Gastroesophageal sphincter (tissue), 4 donors: Measurements from ENCODE around the gene PSMD4. TPM values are rescaled to one million over a fixed set of nuclear protein-coding genes. Genes with fewer than 3 reads are reported as not detected.

Source experiments
- ATAC-seq: fragments of 150-250 bp; one replicate; pipeline ENCODE4 v1.9.1; 2016; ENCODE audit warnings: mild to moderate bottlenecking, moderate library complexity
- H3K27ac ChIP-seq, 4 donors: fragments of 200-600 bp; sonication (generic) in 3 of 4; 1 replicate in 3 of 4; 2 replicates in 1 of 4; pipeline ENCODE4 v1.5.1; 2016 to 2019
- H3K27me3 ChIP-seq: fragments of 200-600 bp; sonication (generic); one replicate; pipeline ENCODE4 v1.5.1; 2019
- H3K36me3 ChIP-seq, 2 donors: fragments of 200-600 bp; sonication (generic); one replicate each; pipeline ENCODE4 v1.5.1; 2019; ENCODE audit warnings: control low read depth in 1 of 2
- H3K4me1 ChIP-seq, 3 donors: fragments of 200-600 bp; sonication (generic); 1 replicate in 2 of 3; 2 replicates in 1 of 3; pipeline ENCODE4 v1.5.1; 2016 to 2019; ENCODE audit warnings: control low read depth in 2 of 3
- H3K4me3 ChIP-seq, 2 donors: fragments of 200-600 bp; sonication (generic); one replicate each; pipeline ENCODE4 v1.5.1; 2019; ENCODE audit warnings: mild to moderate bottlenecking in 1 of 2, moderate library complexity in 1 of 2
- H3K9me3 ChIP-seq, 3 donors: fragments of 200-600 bp; sonication (generic); one replicate each; pipeline ENCODE4 v1.5.1; 2017 to 2019; ENCODE audit warnings: control low read depth in 2 of 3
- EP300 ChIP-seq: sonication (generic); formaldehyde crosslinking; IDR thresholded peaks from one replicate; pipeline ENCODE4 v1.6.1; 2017; ENCODE audit warnings: antibody characterized with exemption, mild to moderate bottlenecking
- POLR2A ChIP-seq, 2 donors: fragments of 450-650 bp; IDR thresholded peaks; one replicate each; pipeline ENCODE4 v1.6.1; 2017; ENCODE audit warnings: antibody characterized with exemption in 2 of 2, mild to moderate bottlenecking in 2 of 2, moderate library complexity in 1 of 2
- POLR2AphosphoS5 ChIP-seq: sonication (generic); formaldehyde crosslinking; IDR thresholded peaks from one replicate; pipeline ENCODE4 v1.6.1; 2017; ENCODE audit warnings: antibody characterized with exemption
- WGBS, 2 donors: methylation state at CpG; one replicate each; pipeline ENCODE4 v1.1.5; 2018; ENCODE audit warnings: low coverage in 1 of 2; 5-methylcytosine and 5-hydroxymethylcytosine counted together
- total RNA-seq, 4 donors: library from RNA; depleted of rRNA; stranded (reverse); fragments of >200 nt; gene quantifications; one replicate each; pipeline ENCODE4 v1.1.0, GENCODE V29; 2016
- TF ChIP-seq, protein P1 (sequence below), 4 experiments: fragments of 200-600 bp in 2 of 4; fragments of 450-650 bp in 2 of 4; sonication (generic) in 1 of 4; IDR thresholded peaks; one replicate each; pipeline ENCODE4 v1.5.1; 2017 to 2019; ENCODE audit warnings: antibody characterized with exemption in 4 of 4, mild to moderate bottlenecking in 2 of 4, moderate library complexity in 2 of 4

Gene PSMD4
- total RNA-seq, 4 donors from 2014 or later = 163 to 184 (median 171) TPM

DNA sequence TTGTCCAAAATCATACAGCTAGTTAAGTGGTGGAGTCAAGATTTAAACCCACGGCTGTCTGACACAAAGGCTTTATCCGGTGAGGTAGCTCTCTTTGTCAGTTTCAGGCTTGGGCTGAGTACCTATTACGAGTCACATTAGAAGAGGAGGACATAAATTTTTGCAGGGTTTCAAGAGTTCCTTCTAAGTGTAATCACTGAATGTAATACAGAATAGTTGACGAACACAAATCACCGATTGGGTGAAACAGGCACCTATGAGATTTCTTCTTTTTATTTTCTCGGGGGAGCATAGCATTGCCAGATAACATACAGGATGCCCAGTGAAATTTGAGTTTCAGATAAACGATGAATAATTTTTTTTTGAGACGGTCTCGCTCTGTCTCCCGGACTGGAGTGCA, 847 bp downstream of the PSMD4 start:
- H3K27me3 ChIP-seq = no peaks in the 10 kb centered on the region
- H3K27ac ChIP-seq = peak overlapping the region in 3 of 4 donors; percentile 92 to 93 (median 92)
- peak overlapping the region; percentile 72 to 89 for H3K4me3 ChIP-seq
- no peaks in the 10 kb centered on the region for H3K36me3 ChIP-seq
- peaks cover 3 to 43% (median 8%) of the 10 kb centered on the region in 3 donors for H3K4me1 ChIP-seq
- no peak for ATAC-seq
- TF ChIP-seq POLR2A (IDR thresholded peaks at IDR 0.05) (no peak), POLR2AphosphoS5 (no peak), EP300 (no peak)
- TF ChIP-seq, protein P1, sequence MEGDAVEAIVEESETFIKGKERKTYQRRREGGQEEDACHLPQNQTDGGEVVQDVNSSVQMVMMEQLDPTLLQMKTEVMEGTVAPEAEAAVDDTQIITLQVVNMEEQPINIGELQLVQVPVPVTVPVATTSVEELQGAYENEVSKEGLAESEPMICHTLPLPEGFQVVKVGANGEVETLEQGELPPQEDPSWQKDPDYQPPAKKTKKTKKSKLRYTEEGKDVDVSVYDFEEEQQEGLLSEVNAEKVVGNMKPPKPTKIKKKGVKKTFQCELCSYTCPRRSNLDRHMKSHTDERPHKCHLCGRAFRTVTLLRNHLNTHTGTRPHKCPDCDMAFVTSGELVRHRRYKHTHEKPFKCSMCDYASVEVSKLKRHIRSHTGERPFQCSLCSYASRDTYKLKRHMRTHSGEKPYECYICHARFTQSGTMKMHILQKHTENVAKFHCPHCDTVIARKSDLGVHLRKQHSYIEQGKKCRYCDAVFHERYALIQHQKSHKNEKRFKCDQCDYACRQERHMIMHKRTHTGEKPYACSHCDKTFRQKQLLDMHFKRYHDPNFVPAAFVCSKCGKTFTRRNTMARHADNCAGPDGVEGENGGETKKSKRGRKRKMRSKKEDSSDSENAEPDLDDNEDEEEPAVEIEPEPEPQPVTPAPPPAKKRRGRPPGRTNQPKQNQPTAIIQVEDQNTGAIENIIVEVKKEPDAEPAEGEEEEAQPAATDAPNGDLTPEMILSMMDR (IDR thresholded peaks at IDR 0.05) = no peak
- no peaks in the 10 kb centered on the region for H3K9me3 ChIP-seq
- WGBS, 2 donors = 34 to 44% methylated on average over 10 of the region's 10 CpGs

DNA sequence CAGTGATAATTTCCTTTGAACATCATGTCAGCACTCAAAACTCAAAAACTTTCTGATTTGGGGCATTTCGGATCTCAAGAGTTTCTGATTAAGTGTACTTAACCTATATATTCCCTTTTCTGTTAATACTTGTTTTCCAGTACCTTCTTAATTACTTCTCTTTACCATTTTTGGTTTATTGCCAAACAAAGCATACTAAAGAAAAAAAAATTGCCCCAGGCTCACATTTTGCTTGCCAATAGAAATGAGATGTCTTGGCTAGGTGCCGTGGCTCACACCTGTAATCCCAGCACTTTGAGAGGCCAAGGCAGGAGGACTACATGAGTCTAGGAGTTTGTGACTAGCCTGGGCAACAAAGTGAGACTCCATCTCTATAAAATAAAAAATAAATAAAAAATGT, 4.8 kb downstream of the PSMD4 start:
- Histone ChIP-seq H3K27ac (no peak overlapping the region), H3K4me3 (no peak overlapping the region), H3K9me3 (no peaks in the 10 kb centered on the region), H3K36me3 (peaks cover 0 to 25% of the 10 kb centered on the region in 2 donors), H3K4me1 (peaks cover 3 to 38% (median 8%) of the 10 kb centered on the region in 3 donors), H3K27me3 (no peaks in the 10 kb centered on the region)
- TF ChIP-seq EP300 (no peak), POLR2AphosphoS5 (no peak), POLR2A (IDR thresholded peaks at IDR 0.05) (no peak)
- TF ChIP-seq, protein P1 (IDR thresholded peaks at IDR 0.05) = no peak
- no peak for ATAC-seq
- WGBS, 2 donors = 90% methylated on average over 2 of the region's 2 CpGs

DNA sequence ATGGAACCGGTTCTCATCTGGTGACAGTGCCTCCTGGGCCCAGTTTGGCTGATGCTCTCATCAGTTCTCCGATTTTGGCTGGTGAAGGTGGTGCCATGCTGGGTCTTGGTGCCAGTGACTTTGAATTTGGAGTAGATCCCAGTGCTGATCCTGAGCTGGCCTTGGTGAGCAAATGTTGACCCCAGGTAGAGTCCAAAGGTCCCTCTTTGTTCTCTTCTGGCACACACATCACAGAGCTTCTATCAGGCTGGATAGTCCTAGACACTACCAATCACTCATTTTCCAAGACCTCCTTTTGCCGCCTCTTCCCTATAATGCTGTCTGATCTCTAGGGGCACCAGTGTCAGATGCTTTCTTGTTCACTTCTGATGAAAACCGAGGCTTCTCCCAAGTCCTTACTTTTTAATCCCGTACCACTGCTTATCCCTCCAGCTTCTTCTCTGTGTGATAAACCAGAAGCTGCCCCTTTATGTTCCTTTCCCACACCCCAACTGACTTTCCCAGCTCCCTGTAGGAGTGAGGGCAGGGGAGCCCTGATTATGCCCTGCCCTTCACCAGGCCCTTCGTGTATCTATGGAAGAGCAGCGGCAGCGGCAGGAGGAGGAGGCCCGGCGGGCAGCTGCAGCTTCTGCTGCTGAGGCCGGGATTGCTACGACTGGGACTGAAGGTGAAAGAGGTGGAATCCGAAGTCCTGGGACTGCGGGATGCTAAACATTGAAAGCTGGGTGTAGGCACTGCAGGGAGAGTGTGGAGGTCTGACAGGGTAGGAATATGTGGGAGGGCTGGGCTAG, 11.1 kb downstream of the PSMD4 start:
- Histone ChIP-seq H3K4me3 (no peak overlapping the region), H3K27me3 (no peaks in the 10 kb centered on the region), H3K27ac (no peak overlapping the region), H3K9me3 (no peaks in the 10 kb centered on the region), H3K36me3 (peaks cover 0 to 88% of the 10 kb centered on the region in 2 donors), H3K4me1 (no peaks in the 10 kb centered on the region)
- WGBS, 2 donors = 81 to 87% methylated on average over 4 to 5 of the region's 14 CpGs
- TF ChIP-seq, protein P1 (IDR thresholded peaks at IDR 0.05) = no peak
- no peak for TF ChIP-seq EP300
- no peak for TF ChIP-seq POLR2A (IDR thresholded peaks at IDR 0.05)
- TF ChIP-seq POLR2AphosphoS5 = no peak
- no peak for ATAC-seq

DNA sequence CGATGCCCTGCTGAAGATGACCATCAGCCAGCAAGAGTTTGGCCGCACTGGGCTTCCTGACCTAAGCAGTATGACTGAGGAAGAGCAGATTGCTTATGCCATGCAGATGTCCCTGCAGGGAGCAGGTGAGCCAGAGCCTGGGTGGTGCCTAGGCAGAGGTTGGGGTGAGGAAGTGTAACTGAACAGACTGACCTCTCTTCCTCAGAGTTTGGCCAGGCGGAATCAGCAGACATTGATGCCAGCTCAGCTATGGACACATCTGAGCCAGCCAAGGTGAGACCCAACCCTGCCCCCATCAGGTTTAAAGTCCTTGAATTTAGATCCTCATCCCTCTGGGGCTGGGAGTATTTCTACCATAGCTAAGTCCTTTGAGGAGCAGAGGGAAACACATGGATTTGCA, 11.8 kb downstream of the PSMD4 start:
- no peak overlapping the region for H3K4me3 ChIP-seq
- no peak for TF ChIP-seq EP300
- no peak for TF ChIP-seq POLR2A (IDR thresholded peaks at IDR 0.05)
- TF ChIP-seq, protein P1 (IDR thresholded peaks at IDR 0.05) = no peak
- TF ChIP-seq POLR2AphosphoS5 = no peak
- H3K27ac ChIP-seq = no peak overlapping the region
- no peak for ATAC-seq
- H3K9me3 ChIP-seq = no peaks in the 10 kb centered on the region
- no peaks in the 10 kb centered on the region for H3K27me3 ChIP-seq
- WGBS, 2 donors = 84 to 90% methylated on average over 2 of the region's 3 CpGs
- peaks cover 0 to 91% of the 10 kb centered on the region in 2 donors for H3K36me3 ChIP-seq
- H3K4me1 ChIP-seq = no peaks in the 10 kb centered on the region

DNA sequence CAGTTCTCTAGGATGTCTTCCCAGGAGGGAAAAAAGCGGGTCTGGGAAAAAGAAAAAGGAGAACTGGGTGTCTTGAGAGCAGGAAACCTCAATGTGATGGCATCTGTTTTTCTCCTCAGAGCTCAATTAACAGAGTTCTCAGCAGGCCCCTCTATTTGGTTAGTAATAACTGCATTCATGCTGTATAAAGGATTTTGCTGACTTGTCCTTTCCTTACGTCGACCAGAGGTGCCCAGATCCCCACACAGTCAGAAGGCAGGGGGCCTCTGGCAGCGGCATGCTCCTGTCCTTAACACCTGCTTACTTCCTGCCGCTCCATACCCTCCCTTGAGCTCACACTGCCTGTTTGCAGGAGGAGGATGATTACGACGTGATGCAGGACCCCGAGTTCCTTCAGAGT, 12.3 kb downstream of the PSMD4 start:
- Histone ChIP-seq H3K27me3 (no peaks in the 10 kb centered on the region), H3K4me3 (no peak overlapping the region), H3K4me1 (no peaks in the 10 kb centered on the region), H3K9me3 (no peaks in the 10 kb centered on the region), H3K27ac (no peak overlapping the region), H3K36me3 (peaks cover 0 to 91% of the 10 kb centered on the region in 2 donors)
- TF ChIP-seq POLR2AphosphoS5 = no peak
- TF ChIP-seq EP300 = no peak
- TF ChIP-seq, protein P1 (IDR thresholded peaks at IDR 0.05) = no peak
- no peak for TF ChIP-seq POLR2A (IDR thresholded peaks at IDR 0.05)
- ATAC-seq = no peak
- 77 to 100% methylated on average over 1 to 8 of the region's 8 CpGs for WGBS, 2 donors
